ENCODE measurements around the gene ADORA1.

- TF ChIP-seq POLR2A (IDR thresholded peaks at IDR 0.05), result no peak
- TF ChIP-seq CTCF (IDR thresholded peaks at IDR 0.05), result no peak
Measured at GRCh38 chr1:203089001-203089650, 38.4 kb upstream of the ADORA1 start.

Data from heart left ventricle (tissue), 13 donors.